K562 (cell line): Measurements from ENCODE around the gene HBP1. TPM values are rescaled to one million over a fixed set of nuclear protein-coding genes. Genes with fewer than 3 reads are reported as not detected.

Source experiments
- ATF4 ChIP-seq: fragments of 450-650 bp; formaldehyde crosslinking; IDR thresholded peaks from 2 replicates; pipeline ENCODE4 v1.4.0; 2022; ENCODE audit warnings: mild to moderate bottlenecking, moderate library complexity
- CREB3L1 ChIP-seq: fragments of 450-650 bp; IDR thresholded peaks from 2 replicates; pipeline ENCODE4 v1.6.1; 2014; ENCODE audit warnings: low read depth, mild to moderate bottlenecking, moderate library complexity, borderline replicate concordance
- KDM1A ChIP-seq, 2 experiments: fragments of 450-650 bp; IDR thresholded peaks; 2 replicates each; pipeline ENCODE4 v1.6.1; 2016; ENCODE audit warnings: mild to moderate bottlenecking in 2 of 2
- MBD2 ChIP-seq: sonication (generic); IDR thresholded peaks from 2 replicates; pipeline ENCODE4 v1.6.1; 2016; ENCODE audit warnings: low read depth, borderline replicate concordance
- MCM7 ChIP-seq, 2 experiments: fragments of 450-650 bp; IDR thresholded peaks; 2 replicates each; pipeline ENCODE4 v1.6.1; 2016 to 2018
- MLLT1 ChIP-seq, 2 experiments: fragments of 450-650 bp; IDR thresholded peaks; 2 replicates each; pipeline ENCODE4 v1.6.1; 2016
- NKRF ChIP-seq: fragments of 450-650 bp; IDR thresholded peaks from 2 replicates; pipeline ENCODE4 v1.6.1; 2016; ENCODE audit warnings: borderline replicate concordance
- RAD51 ChIP-seq: fragments of 450-650 bp; IDR thresholded peaks from 2 replicates; pipeline ENCODE4 v1.7.1; 2016; ENCODE audit warnings: low read depth, mild to moderate bottlenecking, borderline replicate concordance
- RBM25 ChIP-seq: fragments of 200-400 bp; formaldehyde crosslinking; IDR thresholded peaks from 2 replicates; pipeline ENCODE4 v1.6.1; 2018; ENCODE audit warnings: low read length, low read depth, moderate library complexity; ENCODE audit not compliant: severe bottlenecking
- SOX6 ChIP-seq: fragments of 450-650 bp; IDR thresholded peaks from 2 replicates; pipeline ENCODE4 v1.6.1; 2014; ENCODE audit warnings: mild to moderate bottlenecking
- SP1 ChIP-seq: sonication (generic); formaldehyde crosslinking; IDR thresholded peaks from 2 replicates; pipeline ENCODE4 v1.8.1; 2022; ENCODE audit warnings: mild to moderate bottlenecking, missing genetic modification reagents
- SRF ChIP-seq, 2 experiments: fragments of 250-450, 450-650 bp in 1 of 2; sonication (Bioruptor Pico) in 1 of 2; sonication (generic) in 1 of 2; formaldehyde crosslinking; IDR thresholded peaks; 2 replicates each; pipeline versions ENCODE4 v1.5.0 to v1.5.1; 2020 to 2022; ENCODE audit warnings: mild to moderate bottlenecking in 1 of 2, missing genetic modification reagents in 1 of 2
- ZBTB9 ChIP-seq: fragments of 450-650 bp; formaldehyde crosslinking; IDR thresholded peaks from 2 replicates; pipeline ENCODE4 v1.4.0; 2020; ENCODE audit warnings: mild to moderate bottlenecking, moderate library complexity
- ZFP30 ChIP-seq: fragments of 250-450 bp; sonication (Bioruptor Pico); IDR thresholded peaks from 2 replicates; pipeline ENCODE4 v1.8.0; 2022; ENCODE audit warnings: moderate library complexity, mild to moderate bottlenecking, inconsistent platforms, borderline replicate concordance
- ZNF3 ChIP-seq: fragments of 250-450 bp; sonication (Bioruptor Pico); IDR thresholded peaks from 2 replicates; pipeline ENCODE4 v1.5.0; 2021; ENCODE audit warnings: mild to moderate bottlenecking, moderate library complexity
- ZNF639 ChIP-seq, 2 experiments: fragments of 200-800 bp in 1 of 2; sonication (Bioruptor generic) in 1 of 2; sonication (generic) in 1 of 2; formaldehyde crosslinking in 1 of 2; IDR thresholded peaks in 1 of 2; conservative IDR thresholded peaks in 1 of 2; 2 replicates each; pipeline versions ENCODE4 v1.5.0 to v1.6.1; 2016 to 2020; ENCODE audit warnings: missing compliant biosample characterization in 1 of 2, missing genetic modification characterization in 1 of 2, missing genetic modification reagents in 1 of 2
- polyA plus RNA-seq, 8 experiments: library from polyadenylated mRNA; depleted of rRNA in 4 of 8; stranded (reverse) in 5 of 8; unstranded in 3 of 8; fragments of >200 nt; fragmentation: Nextera tagmentation in 2 of 8; fragmentation: Illumina TruSeq in 1 of 8; extraction: Ambion mirVana in 2 of 8; extraction: Trizol in 1 of 8; gene quantifications; 2 replicates each; pipeline versions ENCODE4 v1.2.1 to v1.2.3, GENCODE V29; 2011 to 2014; ENCODE audit warnings: inconsistent platforms in 1 of 8, missing spikeins in 1 of 8
- total RNA-seq, 7 experiments: library from RNA; depleted of rRNA in 6 of 7; stranded (reverse); fragments of >200 nt in 6 of 7; fragmentation: Illumina TruSeq in 2 of 7; extraction: Trizol in 2 of 7; gene quantifications; 2 replicates each; pipeline versions ENCODE4 v1.2.1 to v1.2.3, GENCODE V29; 2011 to 2021; ENCODE audit warnings: low replicate concordance in 1 of 7

Gene HBP1
- total and polyA plus RNA-seq, 9 of the 15 experiments (the other 6 are each of a cell fraction or from before 2014, with no cell fraction given): 18.7 to 59.9 (median 27.0) TPM

- TF ChIP-seq MLLT1 (IDR thresholded peaks at IDR 0.05) (peak; percentile 87 to 100), RAD51 (peak; percentile 80; the same call in 1 of the 2 replicates), KDM1A (IDR thresholded peaks at IDR 0.05) (peak in 1 of 2 experiments; percentile 2; a peak in 3 of 4 replicates), ZNF3 (CRISPR knock-in tag) (no peak), CREB3L1 (peak; percentile 98), ZFP30 (CRISPR knock-in tag) (no peak), ATF4 (CRISPR knock-in tag) (no peak), NKRF (peak; percentile 95), SOX6 (peak; percentile 96), ZBTB9 (0 out of 2 replicates have a peak, but pooled peaks have one; percentile 21), SRF (CRISPR knock-in tag; IDR thresholded peaks at IDR 0.05) (peak in 1 of 2 experiments; percentile 29; a peak in 2 of 4 replicates), MBD2 (peak; percentile 100), RBM25 (peak; percentile 98), ZNF639 (CRISPR knock-in tag; conservative IDR thresholded peaks at IDR 0.05 in 1 of 2, IDR thresholded peaks at IDR 0.05 in 1 of 2) (peak in 1 of 2 experiments; percentile 63; a peak in 1 of 4 replicates), SP1 (CRISPR knock-in tag) (peak; percentile 84), MCM7 (IDR thresholded peaks at IDR 0.05) (no peak)
Observed at GRCh38 chr7:107168233-107169119, at the start of gene HBP1 (continued).
